T-cell (primary cell): ENCODE data around the gene APIP. TPM values are rescaled to one million over a fixed set of nuclear protein-coding genes. Genes with fewer than 3 reads are reported as not detected.
"Not testable (repeated sequence)": the region's sequence is repeated elsewhere in the genome, so short reads cannot be mapped to it uniquely, and the experiment has no call there.

ENCODE experiments used
- ATAC-seq, 4 experiments: fragments of 200-7000 bp in 3 of 4; fragments of 150-1000 bp in 1 of 4; cut with Tn5 transposase; replicated peaks in 1 of 4; 1 replicate in 3 of 4; 2 replicates in 1 of 4; pipeline ENCODE4 v1.10.0; 2021; ENCODE audit warnings: moderate library complexity in 3 of 4, mild to moderate bottlenecking in 2 of 4, moderate number of reproducible peaks in 1 of 4
- CTCF ChIA-PET, 2 donors: fragments of 300-600 bp; sonication (Branson Sonifier 250); formaldehyde crosslinking; loops; one replicate each; lab custom pipeline; 2022; ENCODE audit warnings: antibody characterized with exemption in 2 of 2; lab: Charles Lee
- POLR2A ChIA-PET, 2 donors: fragments of 300-600 bp; sonication (Branson Sonifier 250); formaldehyde crosslinking; loops; one replicate each; lab custom pipeline; 2022; ENCODE audit warnings: antibody characterized with exemption in 2 of 2; lab: Charles Lee
- DNase-seq, 35 experiments: peaks; one replicate each; pipeline versions ENCODE4 v3.0.0 to v3.0.0-alpha.2; 2013 to 2023
- H3K27ac ChIP-seq: one replicate; pipeline ENCODE4 v1.5.1; 2013; ENCODE audit warnings: low read length
- H3K27me3 ChIP-seq, 2 experiments: replicated peaks in 1 of 2; 1 replicate in 1 of 2; 2 replicates in 1 of 2; pipeline versions ENCODE4 v1.6.1 to v1.7.0; 2013; ENCODE audit warnings: low read length in 1 of 2, mixed read lengths in 1 of 2; ENCODE audit not compliant: control insufficient read depth in 2 of 2, insufficient read depth in 2 of 2; ENCODE audit errors: extremely low read depth in 1 of 2
- H3K36me3 ChIP-seq, 2 donors: 1 replicate in 1 of 2; 2 replicates in 1 of 2; pipeline versions ENCODE4 v1.6.1 to v1.7.0; 2013; ENCODE audit warnings: low read length in 1 of 2; ENCODE audit not compliant: control insufficient read depth in 2 of 2, insufficient read depth in 1 of 2; ENCODE audit errors: extremely low read depth in 1 of 2
- H3K4me1 ChIP-seq, 2 experiments: 1 replicate in 1 of 2; 2 replicates in 1 of 2; pipeline versions ENCODE4 v1.6.1 to v1.7.0; 2013; ENCODE audit warnings: low read length in 2 of 2, mixed read lengths in 1 of 2; ENCODE audit not compliant: insufficient read depth in 2 of 2, control insufficient read depth in 1 of 2; ENCODE audit errors: extremely low read depth in 1 of 2
- H3K4me3 ChIP-seq, 2 donors: 1 replicate in 1 of 2; 2 replicates in 1 of 2; pipeline versions ENCODE4 v1.5.1 to v1.7.0; 2013; ENCODE audit warnings: mild to moderate bottlenecking in 2 of 2, low read length in 1 of 2, moderate library complexity in 1 of 2; ENCODE audit not compliant: control insufficient read depth in 1 of 2; ENCODE audit errors: extremely low read depth in 1 of 2
- H3K9me3 ChIP-seq: 2 replicates; pipeline ENCODE4 v1.7.0; 2013
- H3K27ac Mint-ChIP-seq, 2 donors: one replicate each; pipeline ENCODE4 v1.8.0; 2020 to 2021; ENCODE audit warnings: mild to moderate bottlenecking in 2 of 2, mixed read lengths in 2 of 2
- H3K27me3 Mint-ChIP-seq, 2 donors: one replicate each; pipeline ENCODE4 v1.8.0; 2021 to 2022; ENCODE audit warnings: mixed read lengths in 2 of 2
- H3K36me3 Mint-ChIP-seq: one replicate; pipeline ENCODE4 v1.8.0; 2021; ENCODE audit warnings: mixed read lengths
- H3K4me1 Mint-ChIP-seq, 3 donors: one replicate each; pipeline ENCODE4 v1.8.0; 2020 to 2022; ENCODE audit warnings: mixed read lengths in 3 of 3, mild to moderate bottlenecking in 1 of 3
- H3K4me3 Mint-ChIP-seq, 3 donors: one replicate each; pipeline ENCODE4 v1.8.0; 2020 to 2022; ENCODE audit warnings: mild to moderate bottlenecking in 3 of 3, mixed read lengths in 3 of 3, moderate library complexity in 3 of 3
- H3K9me3 Mint-ChIP-seq, 3 donors: one replicate each; pipeline ENCODE4 v1.8.0; 2020 to 2022; ENCODE audit warnings: mixed read lengths in 3 of 3
- WGBS: methylation state at CpG from one replicate; pipeline ENCODE4 v1.1.5; 2013; ENCODE audit warnings: missing lambda C conversion rate; ENCODE audit not compliant: insufficient coverage; 5-methylcytosine and 5-hydroxymethylcytosine counted together
- total RNA-seq, 35 experiments: library from RNA in 6 of 35; stranded (reverse) in 6 of 35; fragments of 120-200 nt in 1 of 35; gene quantifications; one replicate each; pipeline versions ENCODE4 v1.2.1 to v1.2.4 and lab custom pipeline; 2013 to 2026

The APIP gene
- total RNA-seq, 5 donors from 2014 or later (not counting 1 experiment from before 2014, with no cell fraction given), result 9.4 to 15.7 (median 15.6) TPM

DNA sequence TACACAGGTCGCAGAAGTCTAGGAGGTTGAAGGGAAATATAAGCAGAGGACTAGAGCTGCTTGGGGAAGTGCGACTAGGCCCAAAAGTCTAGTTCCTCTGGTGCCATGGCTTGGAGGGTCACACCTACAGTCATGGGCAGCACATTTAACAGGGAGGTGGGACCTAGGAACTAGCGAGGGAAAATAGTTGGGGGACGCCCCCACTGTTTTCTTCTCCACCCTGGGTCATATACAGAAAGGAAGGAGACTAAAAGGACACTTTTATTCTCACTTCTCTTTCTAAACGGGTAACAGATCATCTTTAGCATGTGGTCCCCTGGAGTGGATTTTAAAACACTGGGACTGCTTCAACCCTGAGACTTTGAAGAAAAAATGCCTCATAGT is 16.6 kb downstream of the APIP start:
- Histone ChIP-seq H3K4me3 (peak overlapping the region in 1 of 2 donors; percentile 8), H3K27ac (no peak overlapping the region), H3K27me3 (no peaks in the 10 kb centered on the region), H3K9me3 (peaks cover 7% of the 10 kb centered on the region), H3K36me3 (peaks cover 3 to 4% of the 10 kb centered on the region in 2 donors), H3K4me1 (no peaks in the 10 kb centered on the region)
- Mint-ChIP-seq H3K27me3 (no peaks in the 10 kb centered on the region), H3K4me3 (no peak overlapping the region), H3K27ac (no peak overlapping the region), H3K9me3 (peaks cover 13 to 27% (median 24%) of the 10 kb centered on the region in 3 donors), H3K4me1 (peaks cover 4 to 9% (median 4%) of the 10 kb centered on the region in 3 donors), H3K36me3 (peaks cover 41% of the 10 kb centered on the region)
- DNase-seq (no peak), ATAC-seq (no peak)
- ChIA-PET POLR2A (no interaction called here), CTCF (no interaction called here)
- 100% methylated on average over 2 of the region's 5 CpGs for WGBS

DNA sequence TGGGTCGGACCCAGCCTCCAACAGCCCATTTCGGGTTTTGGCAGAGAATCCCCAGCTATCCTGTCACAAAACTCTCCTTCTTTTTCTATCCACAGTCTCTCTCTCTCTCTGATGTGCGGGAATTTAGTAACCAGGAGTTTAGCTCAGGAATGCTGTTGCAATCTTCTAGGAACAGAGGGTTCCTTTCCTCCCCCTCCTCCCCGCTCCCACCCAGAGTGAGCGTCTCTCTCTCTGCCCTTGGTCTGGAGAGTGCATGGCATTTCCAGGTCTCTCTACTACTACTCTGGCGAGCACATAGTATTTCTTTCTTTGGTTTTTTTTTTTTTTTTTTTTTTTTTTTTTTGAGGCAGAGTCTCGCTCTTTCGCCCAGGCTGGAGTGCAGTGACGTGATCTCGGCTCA is 17.7 kb downstream of the APIP start:
- DNase-seq (no peak), ATAC-seq (no peak)
- 94% methylated on average over 3 of the region's 10 CpGs for WGBS
- Mint-ChIP-seq H3K4me1 (peaks cover 0 to under 1% (median 0%) of the 10 kb centered on the region in 3 donors), H3K9me3 (peaks cover 10 to 26% (median 24%) of the 10 kb centered on the region in 3 donors), H3K36me3 (peaks cover 33% of the 10 kb centered on the region), H3K4me3 (no peak overlapping the region), H3K27ac (no peak overlapping the region), H3K27me3 (no peaks in the 10 kb centered on the region)
- H3K27me3 ChIP-seq, result no peaks in the 10 kb centered on the region
- CTCF ChIA-PET, result interaction anchor here in 1 of 2 donors (0.6 to 0.7 kb wide), 2 partner anchors 10 to 428 kb away, joined by 3 to 6 read pairs; no protein-coding TSS in a partner anchor
- peaks cover 7% of the 10 kb centered on the region for H3K9me3 ChIP-seq
- no peak overlapping the region for H3K27ac ChIP-seq
- no peaks in the 10 kb centered on the region for H3K4me1 ChIP-seq
- H3K36me3 ChIP-seq, result peaks cover 0 to 3% of the 10 kb centered on the region in 2 donors
- H3K4me3 ChIP-seq, result peak overlapping the region in 1 of 2 donors; percentile 10
- POLR2A ChIA-PET, result no interaction called here

DNA sequence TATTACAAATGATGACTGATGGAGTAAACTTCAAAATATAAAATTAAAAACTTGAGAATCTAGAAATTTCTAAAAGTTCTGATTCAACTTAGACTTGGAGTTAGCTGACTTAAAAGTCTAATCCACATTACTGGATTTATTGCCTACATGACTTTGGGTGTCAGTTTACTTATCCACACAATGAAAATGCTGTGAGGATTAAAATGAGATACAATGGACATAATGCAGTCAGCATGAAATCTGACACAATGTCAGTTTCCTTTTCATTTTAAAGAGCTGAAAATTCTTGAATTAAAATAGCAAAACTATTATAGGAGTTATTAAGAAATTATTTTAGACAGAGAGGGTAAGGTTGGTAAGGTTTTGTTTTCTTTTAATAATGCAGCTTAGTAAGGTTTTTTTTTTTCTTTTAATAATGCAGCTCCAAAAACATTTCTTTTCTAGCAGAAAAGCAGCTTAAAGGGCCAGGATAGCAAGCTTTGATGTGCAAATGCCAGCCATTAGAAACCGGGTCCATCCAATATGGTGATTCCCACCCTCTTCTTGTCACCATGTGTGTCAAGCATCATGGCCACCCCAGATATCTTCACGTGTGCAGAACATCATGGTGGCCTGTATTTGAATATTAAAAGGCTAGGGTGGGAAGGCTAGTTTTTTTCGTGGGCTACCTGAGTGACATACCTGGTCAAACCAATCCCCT is 18.9 kb downstream of the APIP start:
- Histone ChIP-seq H3K9me3 (peaks cover 7% of the 10 kb centered on the region), H3K4me3 (no peak overlapping the region), H3K27me3 (no peaks in the 10 kb centered on the region), H3K4me1 (no peaks in the 10 kb centered on the region), H3K36me3 (peaks cover 0 to 3% of the 10 kb centered on the region in 2 donors), H3K27ac (no peak overlapping the region)
- Mint-ChIP-seq H3K27me3 (no peaks in the 10 kb centered on the region), H3K36me3 (peaks cover 30% of the 10 kb centered on the region), H3K4me1 (no peaks in the 10 kb centered on the region), H3K27ac (no peak overlapping the region), H3K4me3 (no peak overlapping the region), H3K9me3 (peaks cover 10 to 26% (median 24%) of the 10 kb centered on the region in 3 donors)
- WGBS, result 80% methylated on average over 1 of the region's 3 CpGs
- DNase-seq (no peak), ATAC-seq (no peak)
- CTCF ChIA-PET, result interaction anchor here (0.6 kb wide), 2 partner anchors 18 to 298 kb away, joined by 4 to 7 read pairs; no protein-coding TSS in a partner anchor
- POLR2A ChIA-PET, result interaction anchor here in 1 of 2 donors (0.6 kb wide), 1 partner anchor 9 kb away, joined by 3 read pairs; no protein-coding TSS in a partner anchor

DNA sequence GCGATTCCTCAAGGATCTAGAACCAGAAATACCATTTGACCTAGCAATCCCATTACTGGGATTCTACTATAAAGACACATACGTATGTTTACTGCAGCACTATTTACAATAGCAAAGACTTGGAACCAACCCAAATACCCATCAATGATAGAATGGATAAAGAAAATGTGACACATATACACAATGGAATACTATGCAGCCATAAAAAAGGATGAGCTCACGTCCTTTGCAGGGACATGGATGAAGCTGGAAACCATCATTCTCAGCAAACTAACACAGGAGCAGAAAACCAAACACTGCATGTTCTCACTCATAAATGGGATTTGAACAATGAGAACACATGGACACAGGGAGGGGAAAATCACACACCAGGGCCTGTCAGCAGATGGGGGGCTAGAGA is 20.0 kb downstream of the APIP start:
- H3K36me3 ChIP-seq, H3K9me3 ChIP-seq, H3K27me3 Mint-ChIP-seq, ATAC-seq, DNase-seq, H3K27ac Mint-ChIP-seq, CTCF ChIA-PET, H3K4me3 ChIP-seq, H3K4me1 Mint-ChIP-seq, H3K4me3 Mint-ChIP-seq, POLR2A ChIA-PET, H3K27ac ChIP-seq, H3K27me3 ChIP-seq, H3K4me1 ChIP-seq: not testable (repeated sequence)
- H3K36me3 Mint-ChIP-seq, result peaks cover 27% of the 10 kb centered on the region
- H3K9me3 Mint-ChIP-seq, result peaks cover 10 to 24% (median 23%) of the 10 kb centered on the region in 3 donors
- WGBS, result no CpG with 5 or more reads among the region's 3 CpGs

GRCh38 chr11:34893416-34893815 is 22.8 kb downstream of the APIP start:
- DNase-seq, result no peak
- ATAC-seq, result no peak
- no peaks in the 10 kb centered on the region for H3K9me3 ChIP-seq
- H3K27me3 Mint-ChIP-seq, result no peaks in the 10 kb centered on the region
- H3K27me3 ChIP-seq, result no peaks in the 10 kb centered on the region
- H3K27ac Mint-ChIP-seq, result no peak overlapping the region
- H3K4me1 ChIP-seq, result no peaks in the 10 kb centered on the region
- H3K4me3 Mint-ChIP-seq, result no peak overlapping the region
- ChIA-PET POLR2A (no interaction called here), CTCF (interaction anchor here in 1 of 2 donors (0.6 kb wide), 1 partner anchor 21 kb away, joined by 3 read pairs; no protein-coding TSS in a partner anchor)
- WGBS, result 100% methylated on average over 1 of the region's 1 CpG
- H3K36me3 Mint-ChIP-seq, result peaks cover 23% of the 10 kb centered on the region
- no peaks in the 10 kb centered on the region for H3K4me1 Mint-ChIP-seq
- H3K36me3 ChIP-seq, result peaks cover 0 to 8% of the 10 kb centered on the region in 2 donors
- no peak overlapping the region for H3K4me3 ChIP-seq
- H3K9me3 Mint-ChIP-seq, result peaks cover 6 to 12% (median 11%) of the 10 kb centered on the region in 3 donors
- no peak overlapping the region for H3K27ac ChIP-seq

DNA sequence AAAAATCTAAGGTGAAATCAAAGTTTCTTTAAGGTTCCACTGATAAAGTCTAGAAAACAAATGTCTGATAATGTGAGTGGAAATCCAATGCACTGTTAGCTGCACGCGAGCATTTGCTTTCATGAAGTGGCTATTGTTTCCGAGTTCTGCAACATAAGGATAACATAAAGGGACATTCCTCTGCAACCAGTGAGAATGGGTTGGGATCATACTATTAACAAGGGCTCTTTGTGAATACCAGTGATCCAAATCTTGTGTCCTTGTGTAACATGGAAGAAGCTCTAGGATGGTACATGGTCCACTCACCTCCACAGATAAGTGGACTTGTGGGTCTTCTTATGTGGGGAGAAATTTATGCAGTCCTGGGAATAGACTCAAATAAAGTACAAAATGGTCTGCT is 24.6 kb downstream of the APIP start:
- WGBS, result 100% methylated on average over 3 of the region's 3 CpGs
- Histone ChIP-seq H3K27ac (no peak overlapping the region), H3K4me1 (no peaks in the 10 kb centered on the region), H3K36me3 (peaks cover 0 to 10% of the 10 kb centered on the region in 2 donors), H3K9me3 (no peaks in the 10 kb centered on the region), H3K27me3 (no peaks in the 10 kb centered on the region), H3K4me3 (no peak overlapping the region)
- DNase-seq (no peak), ATAC-seq (no peak)
- ChIA-PET POLR2A (interaction anchor here in 1 of 2 donors (0.9 kb wide), 1 partner anchor 248 kb away, joined by 3 read pairs; no protein-coding TSS in a partner anchor), CTCF (interaction anchor here (0.7 to 1.4 kb wide), 4 partner anchors 305 to 500 kb away, joined by 3 to 9 read pairs (median 3); no protein-coding TSS in a partner anchor)
- Mint-ChIP-seq H3K36me3 (peaks cover 27% of the 10 kb centered on the region), H3K4me3 (no peak overlapping the region), H3K4me1 (no peaks in the 10 kb centered on the region), H3K27ac (no peak overlapping the region), H3K27me3 (no peaks in the 10 kb centered on the region), H3K9me3 (peaks cover 6% of the 10 kb centered on the region in 3 donors)
